Naive thymus-derived CD4-positive, alpha-beta T cell (primary cell): ENCODE measurements around the gene ATF7. TPM values are rescaled to one million over a fixed set of nuclear protein-coding genes. Genes with fewer than 3 reads are reported as not detected.

ENCODE experiments used
- ATAC-seq: fragments of 150-1000 bp; cut with Tn5 transposase; 2 replicates; pipeline ENCODE4 v1.10.0; 2021; ENCODE audit warnings: mild to moderate bottlenecking, moderate library complexity
- CTCF ChIA-PET: fragments of 350-600 bp; sonication (Branson Sonifier 250); formaldehyde crosslinking; loops from one replicate; lab custom pipeline; 2021; ENCODE audit warnings: antibody characterized with exemption; lab: Charles Lee
- POLR2A ChIA-PET: fragments of 350-600 bp; sonication (Branson Sonifier 250); formaldehyde crosslinking; loops from one replicate; lab custom pipeline; 2021; ENCODE audit warnings: antibody characterized with exemption, inconsistent platforms; lab: Charles Lee
- DNase-seq, 9 donors: peaks; one replicate each; pipeline versions ENCODE4 v3.0.0 to v3.0.0-alpha.2; 2020 to 2022; ENCODE audit warnings: mixed read lengths in 1 of 9
- H3K27ac ChIP-seq: one replicate; pipeline ENCODE4 v1.7.0; 2013; ENCODE audit warnings: mild to moderate bottlenecking, low read depth, low read length, moderate library complexity
- H3K27me3 ChIP-seq, 2 donors: one replicate each; pipeline ENCODE4 v1.7.0; 2013; ENCODE audit warnings: low read length in 2 of 2, mild to moderate bottlenecking in 2 of 2, moderate library complexity in 2 of 2; ENCODE audit not compliant: control insufficient read depth in 2 of 2, insufficient read depth in 2 of 2
- H3K36me3 ChIP-seq, 3 experiments: 1 replicate in 2 of 3; 2 replicates in 1 of 3; pipeline ENCODE4 v1.7.0; 2013; ENCODE audit warnings: low read length in 3 of 3, mild to moderate bottlenecking in 3 of 3, moderate library complexity in 1 of 3; ENCODE audit not compliant: insufficient read depth in 3 of 3, control insufficient read depth in 2 of 3
- H3K4me1 ChIP-seq, 2 donors: one replicate each; pipeline ENCODE4 v1.7.0; 2013; ENCODE audit warnings: low read length in 2 of 2, mild to moderate bottlenecking in 2 of 2, moderate library complexity in 1 of 2; ENCODE audit not compliant: control insufficient read depth in 2 of 2, insufficient read depth in 2 of 2
- H3K4me3 ChIP-seq: 2 replicates; pipeline ENCODE4 v1.7.0; 2013; ENCODE audit warnings: mild to moderate bottlenecking, low read length
- H3K9me3 ChIP-seq, 3 experiments: 1 replicate in 2 of 3; 2 replicates in 1 of 3; pipeline ENCODE4 v1.7.0; 2013; ENCODE audit warnings: low read length in 3 of 3; ENCODE audit not compliant: control insufficient read depth in 2 of 3
- H3K27ac Mint-ChIP-seq, 9 donors: one replicate each; pipeline ENCODE4 v1.8.0; 2020 to 2022; ENCODE audit warnings: mixed read lengths in 9 of 9, mild to moderate bottlenecking in 8 of 9, moderate library complexity in 5 of 9, inconsistent platforms in 2 of 9
- H3K27me3 Mint-ChIP-seq, 5 donors: one replicate each; pipeline ENCODE4 v1.8.0; 2021 to 2022; ENCODE audit warnings: mixed read lengths in 5 of 5, mild to moderate bottlenecking in 1 of 5
- H3K36me3 Mint-ChIP-seq, 5 donors: one replicate each; pipeline ENCODE4 v1.8.0; 2020 to 2022; ENCODE audit warnings: mixed read lengths in 5 of 5, mild to moderate bottlenecking in 3 of 5, inconsistent platforms in 1 of 5
- H3K4me1 Mint-ChIP-seq, 7 donors: one replicate each; pipeline ENCODE4 v1.8.0; 2020 to 2022; ENCODE audit warnings: mixed read lengths in 7 of 7, mild to moderate bottlenecking in 3 of 7, inconsistent platforms in 1 of 7
- H3K4me3 Mint-ChIP-seq, 10 donors: one replicate each; pipeline ENCODE4 v1.8.0; 2020 to 2022; ENCODE audit warnings: mild to moderate bottlenecking in 10 of 10, mixed read lengths in 10 of 10, moderate library complexity in 6 of 10, inconsistent platforms in 2 of 10
- H3K9me3 Mint-ChIP-seq, 11 donors: one replicate each; pipeline ENCODE4 v1.8.0; 2020 to 2022; ENCODE audit warnings: mixed read lengths in 11 of 11, mild to moderate bottlenecking in 4 of 11, inconsistent platforms in 1 of 11, moderate library complexity in 1 of 11
- intact Hi-C, 2 donors: fragments of 100-400 bp; cut with micrococcal nuclease; formaldehyde crosslinking; loops; one replicate each; pipeline ENCODE4 v1.15.1; 2023
- polyA plus RNA-seq, 2 donors: library from polyadenylated mRNA; unstranded; fragments of 300-500 nt; fragmentation: Illumina TruSeq; gene quantifications; one replicate each; pipeline ENCODE4 v1.2.3, GENCODE V29; 2021
- total RNA-seq, 6 experiments: library from RNA in 5 of 6; stranded (reverse) in 5 of 6; gene quantifications; 1 replicate in 5 of 6; 2 replicates in 1 of 6; pipeline ENCODE4 v1.2.3 and lab custom pipeline; 2021 to 2026

The ATF7 gene
- total and polyA plus RNA-seq, 7 experiments from 2014 or later: 14.5 to 39.5 (median 29.7) TPM

DNA sequence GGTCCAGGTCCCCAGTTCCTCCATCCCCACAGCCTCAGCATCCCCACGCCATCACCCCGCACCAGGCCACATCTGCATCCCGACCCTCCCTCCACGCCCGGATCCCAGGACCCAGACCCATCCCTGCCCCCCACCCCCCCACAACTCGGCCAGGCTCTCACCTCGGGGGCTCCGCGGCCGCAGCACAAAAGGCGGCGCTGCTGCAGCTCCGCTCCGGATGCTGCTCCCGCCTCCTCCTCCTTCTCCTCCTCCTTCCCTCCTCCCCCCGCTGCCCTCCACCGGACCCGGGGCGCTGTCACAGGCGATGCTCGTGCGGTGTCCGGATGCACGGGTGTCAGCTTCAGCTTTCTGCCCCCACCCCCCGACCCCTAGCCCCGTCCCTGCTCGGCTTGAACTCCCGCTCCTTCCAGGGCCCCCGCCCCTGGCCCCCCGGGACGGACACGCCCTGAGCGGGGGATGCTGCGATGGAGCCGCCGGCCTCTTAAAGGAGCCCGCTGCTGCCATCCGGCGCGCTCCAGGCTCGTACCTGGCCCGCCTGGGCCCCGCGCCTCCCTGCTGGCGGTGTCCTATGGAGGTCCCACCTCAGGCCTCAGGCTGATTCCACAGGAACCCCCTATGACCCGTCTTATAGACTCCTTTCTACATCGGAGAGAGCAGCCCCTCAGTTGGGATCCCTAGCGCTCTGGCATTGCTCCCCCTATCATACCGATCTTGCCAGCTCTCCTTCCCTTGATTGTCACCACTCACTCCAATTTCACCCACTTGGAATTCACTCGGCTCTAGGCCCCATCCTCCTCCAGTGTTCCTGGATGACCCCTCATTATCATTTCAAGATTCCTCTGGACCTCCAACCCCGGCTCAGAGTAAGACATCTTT lies 126.7 kb downstream of the ATF7 start, which contains the start of gene MAP3K12:
TSS of gene MAP3K12 (minus strand) at position 193 of the 876 bp plus-strand sequence. CDS start 12,067 bp downstream, outside the sequence.
- ChIA-PET CTCF (interaction anchor here (0.9 to 1.6 kb wide), 4 partner anchors 9 to 48 kb away, joined by 3 to 8 read pairs (median 6); no protein-coding TSS in a partner anchor), POLR2A (interaction anchor here (0.6 to 5.9 kb wide), 16 partner anchors 8 to 340 kb away, joined by 3 to 47 read pairs (median 6); partner anchors contain the start of genes PFDN5, PRR13 and SP1)
- Histone ChIP-seq H3K4me1 (peaks cover 27% of the 10 kb centered on the region in 2 donors), H3K9me3 (no peaks in the 10 kb centered on the region), H3K4me3 (peak within 1 kb of the TSS; percentile 84), H3K36me3 (peaks cover 0 to 14% (median 0%) of the 10 kb centered on the region in 3 experiments), H3K27ac (peak within 1 kb of the TSS; percentile 98), H3K27me3 (no peaks in the 10 kb centered on the region)
- H3K27ac Mint-ChIP-seq: peak within 1 kb of the TSS; percentile 87 to 100 (median 97)
- H3K4me3 Mint-ChIP-seq: peak within 1 kb of the TSS; percentile 86 to 96 (median 92)
- H3K27me3 Mint-ChIP-seq: no peaks in the 10 kb centered on the region
- peaks cover 15 to 61% (median 46%) of the 10 kb centered on the region in 7 donors for H3K4me1 Mint-ChIP-seq
- ATAC-seq (no peak), DNase-seq (peak; percentile 43 to 77 (median 61))
- intact Hi-C loops: loop anchor here (1.0 to 10.0 kb wide), 13 partner anchors 9 to 781 kb away; partner anchors contain the start of genes AAAS (in 1 of the 2), ATF7 (in 1 of the 2), ATP5MC2 (in 1 of the 2) and CALCOCO1 (in 1 of the 2)
- no peaks in the 10 kb centered on the region for H3K9me3 Mint-ChIP-seq
- H3K36me3 Mint-ChIP-seq: peaks cover 0 to 5% (median 0%) of the 10 kb centered on the region in 5 donors

DNA sequence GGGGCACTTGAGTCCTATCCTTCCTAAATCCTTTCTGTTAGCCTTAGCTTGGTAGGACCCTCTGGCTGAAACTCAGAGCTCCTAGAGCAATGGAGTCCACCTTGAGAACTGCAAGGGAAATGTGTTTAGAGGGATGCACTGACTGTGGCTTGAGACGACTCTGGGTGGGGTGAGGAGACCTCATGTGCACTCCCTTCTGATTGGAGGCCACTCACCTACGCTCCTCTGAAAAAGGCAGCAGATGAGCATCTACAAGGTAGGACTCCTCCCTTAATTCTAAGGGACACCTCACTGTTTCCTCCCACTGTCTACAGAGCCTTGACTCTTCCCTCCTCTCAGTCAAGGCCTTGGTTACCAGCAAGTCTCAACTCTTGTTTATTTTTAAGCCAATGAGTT lies 127.9 kb downstream of the ATF7 start:
- peaks cover 0 to 5% (median 0%) of the 10 kb centered on the region in 5 donors for H3K36me3 Mint-ChIP-seq
- intact Hi-C loops: no loop called here
- no peak for DNase-seq
- no peaks in the 10 kb centered on the region for H3K27me3 Mint-ChIP-seq
- H3K4me3 Mint-ChIP-seq: peak overlapping the region; percentile 73 to 96 (median 88)
- Histone ChIP-seq H3K27me3 (no peaks in the 10 kb centered on the region), H3K9me3 (no peaks in the 10 kb centered on the region), H3K4me3 (peak overlapping the region; percentile 60), H3K27ac (no peak overlapping the region), H3K4me1 (peaks cover 37 to 38% of the 10 kb centered on the region in 2 donors), H3K36me3 (peaks cover 0 to under 1% (median 0%) of the 10 kb centered on the region in 3 experiments)
- POLR2A ChIA-PET: interaction anchor here (0.5 to 5.9 kb wide), 8 partner anchors 10 to 777 kb away, joined by 3 to 47 read pairs (median 5); partner anchors contain the start of genes AAAS and PRR13
- peaks cover 27 to 70% (median 58%) of the 10 kb centered on the region in 7 donors for H3K4me1 Mint-ChIP-seq
- peaks cover 0 to 2% (median 0%) of the 10 kb centered on the region in 11 donors for H3K9me3 Mint-ChIP-seq
- CTCF ChIA-PET: interaction anchor here (0.6 to 1.6 kb wide), 6 partner anchors 11 to 176 kb away, joined by 3 to 7 read pairs (median 3); partner anchors contain the start of gene AAAS
- H3K27ac Mint-ChIP-seq: peak overlapping the region; percentile 73 to 99 (median 91)
- ATAC-seq: no peak

DNA sequence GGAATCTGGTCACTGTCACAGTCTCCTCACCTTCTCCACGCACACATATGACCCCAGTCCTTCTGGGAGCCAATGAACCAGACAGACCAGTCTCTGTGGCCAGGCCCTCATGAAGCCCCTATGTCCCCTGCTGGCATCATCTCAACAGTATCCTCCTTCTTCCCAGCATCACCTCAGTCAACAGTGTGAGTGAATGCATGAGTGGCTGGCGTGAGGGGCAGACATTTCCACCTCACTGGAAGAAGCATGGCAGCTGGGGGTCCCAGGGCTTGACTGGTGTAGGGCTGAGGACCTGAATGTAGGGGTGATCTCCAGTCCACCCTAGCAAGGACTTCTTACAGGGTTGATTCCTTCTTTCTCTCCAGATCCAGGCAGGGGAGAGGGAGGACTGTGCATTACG lies 128.7 kb downstream of the ATF7 start:
- peaks cover 28 to 69% (median 61%) of the 10 kb centered on the region in 7 donors for H3K4me1 Mint-ChIP-seq
- intact Hi-C loops: no loop called here
- peaks cover 37 to 39% of the 10 kb centered on the region in 2 donors for H3K4me1 ChIP-seq

DNA sequence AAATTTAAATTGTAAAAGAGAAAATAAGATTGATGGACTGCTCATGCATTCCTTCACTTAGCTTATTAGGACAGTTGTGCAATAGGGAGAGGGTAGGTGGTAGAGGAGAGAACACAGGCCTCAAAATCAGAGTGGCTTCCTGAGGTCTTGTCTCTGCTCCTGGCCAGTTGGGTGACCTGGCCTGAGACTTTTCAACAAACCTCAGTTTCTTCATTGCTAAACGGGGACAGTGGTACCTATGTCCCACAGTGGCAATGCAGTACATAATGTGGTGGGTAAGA lies 129.5 kb downstream of the ATF7 start:
- Histone ChIP-seq H3K36me3 (no peaks in the 10 kb centered on the region), H3K27ac (no peak overlapping the region), H3K4me3 (no peak overlapping the region), H3K27me3 (no peaks in the 10 kb centered on the region), H3K4me1 (peaks cover 31 to 32% of the 10 kb centered on the region in 2 donors), H3K9me3 (no peaks in the 10 kb centered on the region)
- Mint-ChIP-seq H3K27me3 (no peaks in the 10 kb centered on the region), H3K4me3 (peak overlapping the region in 1 of 10 donors; percentile 2), H3K36me3 (peaks cover 0 to 5% (median 0%) of the 10 kb centered on the region in 5 donors), H3K27ac (peak overlapping the region in 1 of 9 donors; percentile 69), H3K9me3 (peaks cover 0 to 2% (median 0%) of the 10 kb centered on the region in 11 donors), H3K4me1 (peaks cover 27 to 69% (median 60%) of the 10 kb centered on the region in 7 donors)
- DNase-seq: no peak
- ChIA-PET CTCF (no interaction called here), POLR2A (interaction anchor here (1.2 kb wide), 1 partner anchor 55 kb away, joined by 3 read pairs; the partner anchor contains the start of gene PRR13)
- intact Hi-C loops: no loop called here
- ATAC-seq: no peak

More for the DNA sequence above, 128.7 kb downstream of the ATF7 start:
- ChIA-PET POLR2A (interaction anchor here (0.5 to 5.9 kb wide), 6 partner anchors 11 to 777 kb away, joined by 3 to 47 read pairs (median 4); partner anchors contain the start of gene AAAS), CTCF (interaction anchor here (0.7 to 1.5 kb wide), 2 partner anchors 16 to 176 kb away, joined by 3 read pairs; partner anchors contain the start of gene AAAS)
- no peaks in the 10 kb centered on the region for H3K27me3 Mint-ChIP-seq
- H3K36me3 ChIP-seq: no peaks in the 10 kb centered on the region
- H3K9me3 Mint-ChIP-seq: peaks cover 0 to 2% (median 0%) of the 10 kb centered on the region in 11 donors
- peaks cover 0 to 5% (median 0%) of the 10 kb centered on the region in 5 donors for H3K36me3 Mint-ChIP-seq
- peak overlapping the region in 5 of 9 donors; percentile 54 to 99 (median 75) for H3K27ac Mint-ChIP-seq
- H3K4me3 ChIP-seq: no peak overlapping the region
- H3K4me3 Mint-ChIP-seq: peak overlapping the region in 8 of 10 donors; percentile 27 to 96 (median 88)
- H3K27me3 ChIP-seq: no peaks in the 10 kb centered on the region
- no peaks in the 10 kb centered on the region for H3K9me3 ChIP-seq
- ATAC-seq (no peak), DNase-seq (no peak)
- no peak overlapping the region for H3K27ac ChIP-seq

DNA sequence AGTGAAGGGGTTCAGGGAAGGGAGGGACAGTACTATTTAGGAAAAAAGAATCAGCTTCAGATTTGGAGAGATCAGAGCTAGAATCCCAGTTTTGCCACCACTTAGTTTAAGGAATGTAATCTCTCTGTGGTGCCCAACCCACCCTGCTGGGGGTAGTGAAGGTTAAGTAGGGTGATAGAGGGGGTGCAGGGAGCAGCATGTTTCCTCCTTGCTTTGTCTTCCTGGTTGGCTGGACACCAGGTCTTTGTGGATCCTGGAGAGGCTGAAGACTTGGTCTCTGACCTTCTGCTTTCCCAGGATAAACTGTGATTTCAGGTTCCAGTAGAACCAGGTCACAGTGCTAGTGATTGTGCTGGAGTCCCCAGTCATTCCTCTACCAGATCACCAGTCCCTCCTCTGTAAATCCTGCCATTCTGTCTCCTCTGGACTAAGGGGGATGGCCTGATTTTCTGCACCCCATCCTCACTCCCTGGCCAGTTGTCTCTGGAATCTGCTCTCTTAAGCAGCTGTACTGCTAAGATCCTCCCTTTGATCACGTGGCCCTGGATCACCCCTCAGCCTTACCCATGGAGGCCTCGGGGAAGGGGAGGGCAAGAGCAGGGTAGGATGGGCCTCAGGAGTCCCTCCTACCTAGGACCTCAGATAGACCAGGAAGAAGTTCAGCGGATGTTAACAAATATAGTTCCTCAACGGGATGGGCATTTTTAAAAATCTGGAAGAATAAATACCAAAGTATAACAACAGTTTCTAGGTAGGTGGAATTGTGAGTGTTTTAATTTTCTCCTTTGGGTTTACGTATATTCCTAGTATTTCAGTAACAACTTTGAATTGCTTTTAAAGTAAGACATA lies 130.1 kb downstream of the ATF7 start:
- H3K27me3 Mint-ChIP-seq: no peaks in the 10 kb centered on the region
- intact Hi-C loops: no loop called here
- no peaks in the 10 kb centered on the region for H3K27me3 ChIP-seq
- DNase-seq (no peak), ATAC-seq (no peak)
- H3K9me3 ChIP-seq: no peaks in the 10 kb centered on the region
- CTCF ChIA-PET: no interaction called here
- peak overlapping the region in 4 of 10 donors; percentile 2 to 56 (median 33) for H3K4me3 Mint-ChIP-seq
- H3K4me1 ChIP-seq: peaks cover 28 to 29% of the 10 kb centered on the region in 2 donors
- no peak overlapping the region for H3K4me3 ChIP-seq
- no peaks in the 10 kb centered on the region for H3K36me3 ChIP-seq
- H3K27ac Mint-ChIP-seq: peak overlapping the region in 6 of 9 donors; percentile 4 to 69 (median 59)
- H3K27ac ChIP-seq: no peak overlapping the region
- H3K4me1 Mint-ChIP-seq: peaks cover 27 to 65% (median 60%) of the 10 kb centered on the region in 7 donors
- POLR2A ChIA-PET: interaction anchor here (0.6 to 1.2 kb wide), 3 partner anchors 13 to 425 kb away, joined by 3 read pairs; partner anchors contain the start of gene PRR13
- peaks cover 0 to 2% (median 0%) of the 10 kb centered on the region in 11 donors for H3K9me3 Mint-ChIP-seq
- H3K36me3 Mint-ChIP-seq: peaks cover 0 to 5% (median 0%) of the 10 kb centered on the region in 5 donors
